AG09309 (cell line): ENCODE results near the gene LLGL2.

ENCODE experiments used
- DNase-seq: peaks from one replicate; pipeline ENCODE4 v3.0.0-alpha.2; 2010; ENCODE audit warnings: low read depth
- H3K4me3 ChIP-seq: 2 replicates; pipeline ENCODE4 v1.5.1; 2011; ENCODE audit warnings: mild to moderate bottlenecking, low read depth, low read length, moderate library complexity; ENCODE audit not compliant: control insufficient read depth
- CTCF ChIP-seq: IDR thresholded peaks from 2 replicates; pipeline ENCODE4 v1.5.1; 2011; ENCODE audit warnings: mild to moderate bottlenecking, low read depth, low read length, inconsistent platforms; ENCODE audit not compliant: insufficient read depth, control insufficient read depth; ENCODE audit errors: missing control alignments

Gene LLGL2

GRCh38 chr17:75487351-75488070, 38.0 kb upstream of the LLGL2 start:
- TF ChIP-seq CTCF: no peak
- no peak overlapping the region for H3K4me3 ChIP-seq
- no peak for DNase-seq

GRCh38 chr17:75488693-75489510, 36.6 kb upstream of the LLGL2 start:
- no peak for TF ChIP-seq CTCF
- DNase-seq: no peak
- H3K4me3 ChIP-seq: no peak overlapping the region

- TF ChIP-seq CTCF: no peak
- DNase-seq: no peak
- no peak overlapping the region for H3K4me3 ChIP-seq
Measured at GRCh38 chr17:75489511-75489955, 36.0 kb upstream of the LLGL2 start.

- no peak overlapping the region for H3K4me3 ChIP-seq
- DNase-seq: no peak
- TF ChIP-seq CTCF: no peak
Measured at GRCh38 chr17:75490173-75490743, 35.2 kb upstream of the LLGL2 start.

GRCh38 chr17:75490953-75491649, 34.4 kb upstream of the LLGL2 start:
- DNase-seq: no peak
- no peak for TF ChIP-seq CTCF
- H3K4me3 ChIP-seq: no peak overlapping the region

- TF ChIP-seq CTCF: no peak
- H3K4me3 ChIP-seq: no peak overlapping the region
- DNase-seq: no peak
Measured at GRCh38 chr17:75491680-75492079, 33.8 kb upstream of the LLGL2 start.
